H1 (cell line): ENCODE results near the gene HS1BP3. TPM values are rescaled to one million over a fixed set of nuclear protein-coding genes. Genes with fewer than 3 reads are reported as not detected.

ENCODE experiments used
- CTCF ChIA-PET: fragments of 300-600 bp; sonication (Branson Sonifier 250); formaldehyde crosslinking; loops from one replicate; lab custom pipeline; 2021; ENCODE audit not compliant: partially characterized antibody; lab: Charles Lee
- POLR2A ChIA-PET: fragments of 300-600 bp; sonication (Branson Sonifier 250); formaldehyde crosslinking; loops from one replicate; lab custom pipeline; 2021; ENCODE audit warnings: inconsistent platforms; ENCODE audit not compliant: partially characterized antibody; lab: Charles Lee
- DNase-seq, 2 experiments: peaks; one replicate each; pipeline versions ENCODE4 v3.0.0 to v3.0.0-alpha.2; 2010 to 2022; ENCODE audit warnings: low spot score in 2 of 2, low read depth in 1 of 2, mixed read lengths in 1 of 2
- FAIRE-seq: peaks from 2 replicates; lab custom pipeline; 2011; peaks lifted over from hg19 to GRCh38; lab: Jason Lieb, UNC
- H2AFZ ChIP-seq: 2 replicates; pipeline ENCODE4 v1.8.1; 2012; ENCODE audit warnings: low read length, inconsistent platforms
- H2AK5ac ChIP-seq: 2 replicates; pipeline ENCODE4 v1.6.1; 2013; ENCODE audit warnings: low read depth, low read length
- H2BK120ac ChIP-seq: replicated peaks from 2 replicates; pipeline ENCODE3; 2013; ENCODE audit warnings: low read depth, low read length, inconsistent platforms
- H2BK12ac ChIP-seq: 2 replicates; pipeline ENCODE4 v1.6.1; 2013; ENCODE audit warnings: low read depth, low read length
- H2BK15ac ChIP-seq: 2 replicates; pipeline ENCODE4 v1.6.1; 2013; ENCODE audit warnings: low read length
- H2BK20ac ChIP-seq: 2 replicates; pipeline ENCODE4 v1.6.1; 2013; ENCODE audit warnings: low read length
- H2BK5ac ChIP-seq: 2 replicates; pipeline ENCODE4 v1.6.1; 2013; ENCODE audit warnings: low read depth, low read length
- H3K14ac ChIP-seq: 2 replicates; pipeline ENCODE4 v1.6.1; 2013; ENCODE audit warnings: inconsistent platforms; ENCODE audit not compliant: insufficient read length
- H3K18ac ChIP-seq: 2 replicates; pipeline ENCODE4 v1.6.1; 2013; ENCODE audit warnings: low read length; ENCODE audit errors: extremely low read depth
- H3K23ac ChIP-seq: 2 replicates; pipeline ENCODE4 v1.6.1; 2013; ENCODE audit warnings: inconsistent platforms; ENCODE audit not compliant: insufficient read length
- H3K23me2 ChIP-seq: 2 replicates; pipeline ENCODE4 v1.6.1; 2013; ENCODE audit warnings: low read depth, low read length
- H3K27ac ChIP-seq: 2 replicates; pipeline ENCODE4 v1.6.1; 2011; ENCODE audit warnings: low read depth, low read length, inconsistent platforms
- H3K27me3 ChIP-seq, 4 experiments: replicated peaks in 1 of 4; 1 replicate in 1 of 4; 2 replicates in 3 of 4; pipeline versions ENCODE4 v1.6.1 to v1.8.1; 2011 to 2013; ENCODE audit warnings: low read length in 3 of 4, mild to moderate bottlenecking in 3 of 4, inconsistent platforms in 2 of 4, mixed read lengths in 2 of 4, moderate library complexity in 1 of 4; ENCODE audit not compliant: control insufficient read depth in 3 of 4, insufficient read depth in 3 of 4; ENCODE audit errors: extremely low read depth in 1 of 4
- H3K36me3 ChIP-seq, 4 experiments: 2 replicates each; pipeline versions ENCODE4 v1.6.1 to v1.8.1; 2011 to 2013; ENCODE audit warnings: mild to moderate bottlenecking in 4 of 4, low read length in 3 of 4, moderate library complexity in 2 of 4, control low read depth in 1 of 4, inconsistent platforms in 1 of 4; ENCODE audit not compliant: insufficient read depth in 4 of 4, control insufficient read depth in 2 of 4
- H3K4ac ChIP-seq: replicated peaks from 2 replicates; pipeline ENCODE3; 2013; ENCODE audit warnings: low read length, low read depth, mixed read lengths, inconsistent platforms; ENCODE audit not compliant: insufficient read length
- H3K4me1 ChIP-seq, 4 experiments: replicated peaks in 1 of 4; 1 replicate in 1 of 4; 2 replicates in 3 of 4; pipeline versions ENCODE4 v1.6.1 to v1.8.1; 2011 to 2013; ENCODE audit warnings: low read length in 3 of 4, inconsistent platforms in 2 of 4, mixed read lengths in 1 of 4; ENCODE audit not compliant: insufficient read depth in 4 of 4, control insufficient read depth in 3 of 4
- H3K4me2 ChIP-seq, 2 experiments: 2 replicates each; pipeline versions ENCODE4 v1.6.1 to v1.8.1; 2011 to 2013; ENCODE audit warnings: low read depth in 2 of 2, low read length in 2 of 2, control low read depth in 1 of 2, inconsistent platforms in 1 of 2, mild to moderate bottlenecking in 1 of 2; ENCODE audit not compliant: insufficient read depth in 1 of 2
- H3K4me3 ChIP-seq, 4 experiments: fragments of 200-600, 300-600 bp in 1 of 4; sonication (generic), shearing (Covaris generic), sonication (Bioruptor Twin) in 1 of 4; 2 replicates each; pipeline versions ENCODE4 v1.5.1 to v1.8.1; 2011 to 2016; ENCODE audit warnings: low read length in 4 of 4, low read depth in 3 of 4, control low read depth in 2 of 4, inconsistent platforms in 2 of 4, mild to moderate bottlenecking in 2 of 4, mixed read lengths in 1 of 4, moderate library complexity in 1 of 4; ENCODE audit not compliant: insufficient read depth in 2 of 4; ENCODE audit errors: extremely low read depth in 1 of 4
- H3K56ac ChIP-seq: replicated peaks from 2 replicates; pipeline ENCODE3; 2013; ENCODE audit warnings: low read depth, mild to moderate bottlenecking, mixed read lengths, low read length, inconsistent platforms; ENCODE audit not compliant: insufficient read length
- H3K79me1 ChIP-seq: 2 replicates; pipeline ENCODE4 v1.6.1; 2013; ENCODE audit warnings: low read depth, low read length, control low read depth
- H3K79me2 ChIP-seq, 2 experiments: 2 replicates each; pipeline versions ENCODE4 v1.6.1 to v1.8.1; 2012 to 2013; ENCODE audit warnings: low read length in 2 of 2, mild to moderate bottlenecking in 2 of 2, inconsistent platforms in 1 of 2; ENCODE audit not compliant: insufficient read depth in 2 of 2, control insufficient read depth in 1 of 2
- H3K9ac ChIP-seq, 4 experiments: replicated peaks in 1 of 4; 1 replicate in 1 of 4; 2 replicates in 3 of 4; pipeline versions ENCODE4 v1.6.1 to v1.8.1; 2011 to 2013; ENCODE audit warnings: low read depth in 3 of 4, low read length in 3 of 4, control low read depth in 2 of 4, mild to moderate bottlenecking in 2 of 4, moderate library complexity in 2 of 4, inconsistent platforms in 1 of 4; ENCODE audit errors: extremely low read depth in 1 of 4
- H3K9me3 ChIP-seq, 2 experiments: 2 replicates each; pipeline versions ENCODE4 v1.6.1 to v1.8.1; 2012 to 2013; ENCODE audit warnings: mild to moderate bottlenecking in 2 of 2, moderate library complexity in 2 of 2, control low read depth in 1 of 2, inconsistent platforms in 1 of 2, low read depth in 1 of 2, low read length in 1 of 2, mixed read lengths in 1 of 2; ENCODE audit not compliant: insufficient read depth in 2 of 2
- H4K20me1 ChIP-seq, 2 experiments: replicated peaks in 1 of 2; 2 replicates each; pipeline versions ENCODE3 to v1.8.1; 2011 to 2013; ENCODE audit warnings: inconsistent platforms in 2 of 2, low read length in 2 of 2, mild to moderate bottlenecking in 1 of 2; ENCODE audit not compliant: insufficient read depth in 2 of 2, control insufficient read depth in 1 of 2
- H4K5ac ChIP-seq: 2 replicates; pipeline ENCODE4 v1.6.1; 2013; ENCODE audit warnings: low read length, low read depth, mixed read lengths, inconsistent platforms; ENCODE audit not compliant: insufficient read length
- H4K8ac ChIP-seq: 2 replicates; pipeline ENCODE4 v1.8.0; 2013; ENCODE audit warnings: mild to moderate bottlenecking, moderate library complexity, low read length, inconsistent platforms; ENCODE audit not compliant: insufficient read depth; ENCODE audit errors: extremely low read depth
- H4K91ac ChIP-seq: replicated peaks from 2 replicates; pipeline ENCODE3; 2013; ENCODE audit warnings: low read length, mixed read lengths, inconsistent platforms; ENCODE audit not compliant: insufficient read length
- CREB1 ChIP-seq: IDR thresholded peaks from 2 replicates; pipeline ENCODE4 v1.6.1; 2012; ENCODE audit warnings: inconsistent platforms
- GTF2F1 ChIP-seq: IDR thresholded peaks from 2 replicates; pipeline ENCODE4 v1.6.1; 2012; ENCODE audit warnings: low read depth, low read length, improper control_type of control experiment, borderline replicate concordance
- WGBS, 2 experiments: shearing (Covaris generic) in 1 of 2; methylation state at CpG; one replicate each; pipeline versions ENCODE4 v1.1.6 to v1.1.7; 2013 to 2015; ENCODE audit warnings: low lambda C conversion rate in 2 of 2, mixed read lengths in 2 of 2, inconsistent platforms in 1 of 2, low coverage in 1 of 2, missing lambda C conversion rate in 1 of 2; ENCODE audit not compliant: insufficient replicate concordance in 2 of 2, insufficient coverage in 1 of 2, insufficient read length in 1 of 2; ENCODE audit errors: extremely low coverage in 1 of 2, missing lambda C conversion rate in 1 of 2; 5-methylcytosine and 5-hydroxymethylcytosine counted together
- polyA plus RNA-seq, 7 experiments: library from polyadenylated mRNA; depleted of rRNA in 3 of 7; stranded (reverse) in 5 of 7; unstranded in 2 of 7; fragments of >200 nt in 5 of 7; fragments of 200-250 nt in 2 of 7; gene quantifications; 1 replicate in 5 of 7; 2 replicates in 1 of 7; 4 replicates in 1 of 7; pipeline versions ENCODE4 v1.2.1 to v1.2.3, GENCODE V29; 2011 to 2013; ENCODE audit warnings: missing spikeins in 2 of 7, mixed read lengths in 2 of 7
- total RNA-seq: library from RNA; stranded (reverse); fragmentation: NEBNext Ultra II Directional; extraction: Animal tissue kit (Norgen Biotek cat#: 25700); gene quantifications from 2 replicates; pipeline ENCODE4 v1.2.1, GENCODE V29; 2021

Gene HS1BP3
- total and polyA plus RNA-seq, 2 of the 8 experiments (the other 6 are each of a cell fraction or from before 2014, with no cell fraction given) = 11.1 to 11.3 TPM

GRCh38 chr2:20630967-20631366, 19.9 kb downstream of the HS1BP3 start:
- Histone ChIP-seq H2BK5ac (no peak overlapping the region), H3K27me3 (no peaks in the 10 kb centered on the region), H3K56ac (no peak overlapping the region), H2BK15ac (no peak overlapping the region), H3K4me2 (no peak overlapping the region), H2AFZ (no peak overlapping the region), H3K23ac (no peak overlapping the region), H3K79me1 (peaks cover 3% of the 10 kb centered on the region), H2BK120ac (no peak overlapping the region), H3K9me3 (no peaks in the 10 kb centered on the region), H3K36me3 (no peaks in the 10 kb centered on the region), H4K8ac (no peak overlapping the region), H3K4me1 (peaks cover 0 to 8% (median 3%) of the 10 kb centered on the region in 4 experiments; a peak in 4 of 7 replicates), H4K91ac (no peak overlapping the region), H3K23me2 (no peaks in the 10 kb centered on the region), H2BK12ac (no peak overlapping the region), H3K9ac (no peak overlapping the region), H2BK20ac (no peak overlapping the region), H3K27ac (no peak overlapping the region), H3K4ac (no peak overlapping the region), H3K18ac (no peak overlapping the region), H3K79me2 (no peaks in the 10 kb centered on the region), H3K4me3 (no peak overlapping the region), H4K20me1 (no peaks in the 10 kb centered on the region), H4K5ac (no peak overlapping the region), H2AK5ac (no peak overlapping the region), H3K14ac (no peak overlapping the region)
- WGBS, 2 experiments = 94% methylated on average over 4 of the region's 4 CpGs; no CpG with 5 or more reads in 1 of the 2 experiments
- no peak for DNase-seq
- no peak for FAIRE-seq
- CTCF ChIA-PET = interaction anchor here (0.8 to 17.7 kb wide), 10 partner anchors 10 to 220 kb away, joined by 3 to 367 read pairs (median 16); partner anchors contain the start of gene RHOB
- POLR2A ChIA-PET = interaction anchor here (0.9 to 3.0 kb wide), 3 partner anchors 14 to 184 kb away, joined by 3 to 13 read pairs (median 3); partner anchors contain the start of gene RHOB
- TF ChIP-seq CREB1 (no peak), GTF2F1 (no peak)
